HUES64 (cell line): ENCODE results near the gene DCLK2.

ENCODE experiments used
- H3K27ac ChIP-seq: 2 replicates; pipeline ENCODE4 v1.7.0; 2013; ENCODE audit warnings: low read depth, low read length, inconsistent platforms
- H3K27me3 ChIP-seq: 2 replicates; pipeline ENCODE4 v1.6.1; 2013; ENCODE audit warnings: mild to moderate bottlenecking, low read length; ENCODE audit not compliant: insufficient read depth
- H3K36me3 ChIP-seq: 2 replicates; pipeline ENCODE4 v1.6.1; 2013; ENCODE audit warnings: mild to moderate bottlenecking, low read length; ENCODE audit not compliant: insufficient read depth
- H3K4me1 ChIP-seq: 2 replicates; pipeline ENCODE4 v1.6.1; 2013; ENCODE audit warnings: mild to moderate bottlenecking, low read length, moderate library complexity; ENCODE audit not compliant: insufficient read depth
- H3K4me3 ChIP-seq: 2 replicates; pipeline ENCODE4 v1.5.1; 2013; ENCODE audit warnings: mild to moderate bottlenecking, low read length, moderate library complexity
- H3K9ac ChIP-seq: 2 replicates; pipeline ENCODE4 v1.6.1; 2013; ENCODE audit warnings: mild to moderate bottlenecking, low read depth, low read length
- H3K9me3 ChIP-seq: 2 replicates; pipeline ENCODE4 v1.6.1; 2013; ENCODE audit warnings: low read depth, low read length; ENCODE audit not compliant: insufficient read depth
- WGBS: fragments of 150-250, 120-280 bp; methylation state at CpG from one replicate; pipeline ENCODE4 v1.1.7; 2013; ENCODE audit warnings: missing lambda C conversion rate; 5-methylcytosine and 5-hydroxymethylcytosine counted together

Gene DCLK2

GRCh38 chr4:150255610-150256224 lies 177.5 kb downstream of the DCLK2 start:
- H3K4me1 ChIP-seq = peaks cover 4% of the 10 kb centered on the region; the same call in 1 of the 2 replicates
- no peaks in the 10 kb centered on the region for H3K36me3 ChIP-seq
- 84% methylated on average over 14 of the region's 16 CpGs for WGBS
- no peak overlapping the region for H3K9ac ChIP-seq
- H3K27ac ChIP-seq = no peak overlapping the region
- no peak overlapping the region for H3K4me3 ChIP-seq
- H3K9me3 ChIP-seq = no peaks in the 10 kb centered on the region
- no peaks in the 10 kb centered on the region for H3K27me3 ChIP-seq

GRCh38 chr4:150256225-150256620 lies 178.0 kb downstream of the DCLK2 start:
- Histone ChIP-seq H3K36me3 (no peaks in the 10 kb centered on the region), H3K27ac (no peak overlapping the region), H3K4me3 (no peak overlapping the region), H3K4me1 (peaks cover 4% of the 10 kb centered on the region; the same call in 1 of the 2 replicates), H3K27me3 (no peaks in the 10 kb centered on the region), H3K9ac (no peak overlapping the region), H3K9me3 (no peaks in the 10 kb centered on the region)
- WGBS = 94% methylated on average over 23 of the region's 23 CpGs

- 59% methylated on average over 25 of the region's 25 CpGs for WGBS
- no peak overlapping the region for H3K9ac ChIP-seq
- H3K27ac ChIP-seq = no peak overlapping the region
- no peak overlapping the region for H3K4me3 ChIP-seq
- peaks cover 4% of the 10 kb centered on the region; the same call in 1 of the 2 replicates for H3K4me1 ChIP-seq
- H3K36me3 ChIP-seq = no peaks in the 10 kb centered on the region
- no peaks in the 10 kb centered on the region for H3K9me3 ChIP-seq
- no peaks in the 10 kb centered on the region for H3K27me3 ChIP-seq
These were observed 178.8 kb downstream of the DCLK2 start for GRCh38 chr4:150256841-150257730.

- Histone ChIP-seq H3K36me3 (no peaks in the 10 kb centered on the region), H3K27ac (no peak overlapping the region), H3K27me3 (no peaks in the 10 kb centered on the region), H3K4me3 (no peak overlapping the region), H3K4me1 (peaks cover 4% of the 10 kb centered on the region; the same call in 1 of the 2 replicates), H3K9ac (no peak overlapping the region), H3K9me3 (no peaks in the 10 kb centered on the region)
- 95% methylated on average over 6 of the region's 6 CpGs for WGBS
These were observed 180.3 kb downstream of the DCLK2 start for GRCh38 chr4:150258569-150258968.

- peaks cover 4% of the 10 kb centered on the region; the same call in 1 of the 2 replicates for H3K4me1 ChIP-seq
These were observed 181.8 kb downstream of the DCLK2 start for GRCh38 chr4:150259861-150260567.

GRCh38 chr4:150261571-150261970 lies 183.3 kb downstream of the DCLK2 start:
- Histone ChIP-seq H3K27ac (no peak overlapping the region), H3K9me3 (no peaks in the 10 kb centered on the region), H3K27me3 (no peaks in the 10 kb centered on the region), H3K36me3 (no peaks in the 10 kb centered on the region), H3K4me3 (no peak overlapping the region), H3K9ac (no peak overlapping the region), H3K4me1 (peaks cover 4% of the 10 kb centered on the region; the same call in 1 of the 2 replicates)
- 100% methylated on average over 2 of the region's 2 CpGs for WGBS

More at GRCh38 chr4:150259861-150260567, 181.8 kb downstream of the DCLK2 start:
- 82% methylated on average over 8 of the region's 8 CpGs for WGBS
- Histone ChIP-seq H3K9me3 (no peaks in the 10 kb centered on the region), H3K27ac (no peak overlapping the region), H3K36me3 (no peaks in the 10 kb centered on the region), H3K9ac (no peak overlapping the region), H3K27me3 (no peaks in the 10 kb centered on the region), H3K4me3 (no peak overlapping the region)

- Histone ChIP-seq H3K27ac (no peak overlapping the region), H3K36me3 (no peaks in the 10 kb centered on the region), H3K9ac (no peak overlapping the region), H3K4me3 (no peak overlapping the region), H3K4me1 (0 out of 2 replicates have a peak, but pooled peaks cover 4% of the 10 kb centered on the region), H3K27me3 (no peaks in the 10 kb centered on the region), H3K9me3 (no peaks in the 10 kb centered on the region)
- WGBS = 96% methylated on average over 6 of the region's 6 CpGs
These were observed 184.4 kb downstream of the DCLK2 start for GRCh38 chr4:150262611-150263010.

GRCh38 chr4:150264595-150265161 lies 186.4 kb downstream of the DCLK2 start:
- no peaks in the 10 kb centered on the region for H3K36me3 ChIP-seq
- no peak overlapping the region for H3K9ac ChIP-seq
- 89% methylated on average over 5 of the region's 6 CpGs for WGBS
- no peaks in the 10 kb centered on the region for H3K9me3 ChIP-seq
- no peak overlapping the region for H3K27ac ChIP-seq
- no peaks in the 10 kb centered on the region for H3K4me1 ChIP-seq
- H3K27me3 ChIP-seq = no peaks in the 10 kb centered on the region
- no peak overlapping the region for H3K4me3 ChIP-seq

GRCh38 chr4:150265806-150266205 lies 187.6 kb downstream of the DCLK2 start:
- Histone ChIP-seq H3K9ac (no peak overlapping the region), H3K27ac (no peak overlapping the region), H3K27me3 (no peaks in the 10 kb centered on the region), H3K36me3 (peaks cover 3% of the 10 kb centered on the region), H3K4me1 (no peaks in the 10 kb centered on the region), H3K4me3 (no peak overlapping the region), H3K9me3 (no peaks in the 10 kb centered on the region)
- WGBS = 100% methylated on average over 1 of the region's 1 CpG

- H3K27ac ChIP-seq = no peak overlapping the region
- peaks cover 3% of the 10 kb centered on the region for H3K36me3 ChIP-seq
- whole genome bisulfite sequencing = 91% methylated on average over 1 of the region's 1 CpG
These were observed 190.2 kb downstream of the DCLK2 start for GRCh38 chr4:150268444-150268843.

More at GRCh38 chr4:150268444-150268843, 190.2 kb downstream of the DCLK2 start:
- H3K9ac ChIP-seq = no peak overlapping the region
- no peaks in the 10 kb centered on the region for H3K4me1 ChIP-seq
- no peaks in the 10 kb centered on the region for H3K9me3 ChIP-seq
- H3K27me3 ChIP-seq = no peaks in the 10 kb centered on the region
- no peak overlapping the region for H3K4me3 ChIP-seq
